Measurements from ENCODE around the gene ADGRL3. TPM values are rescaled to one million over a fixed set of nuclear protein-coding genes. Genes with fewer than 3 reads are reported as not detected.

Gene ADGRL3
- total and polyA plus RNA-seq, 9 donors, result 0.88 to 9.5 (median 2.5) TPM

GRCh38 chr4:61890321-61890720 lies 690.2 kb downstream of the ADGRL3 start:
- intact Hi-C loops (cut with DNase I), result no loop called here
- H3K36me3 ChIP-seq, result no peaks in the 10 kb centered on the region
- H3K27ac ChIP-seq, result no peak overlapping the region
- no peak for TF ChIP-seq EP300 (IDR thresholded peaks at IDR 0.05)
- TF ChIP-seq POLR2A (IDR thresholded peaks at IDR 0.05), result no peak
- TF ChIP-seq CTCF (IDR thresholded peaks at IDR 0.05), result no peak
- H3K4me3 ChIP-seq, result no peak overlapping the region
- H3K4me1 ChIP-seq (ENCODE audit: insufficient read depth), result no peaks in the 10 kb centered on the region
- WGBS, 3 donors, result 42 to 62% (median 55%) methylated on average over 3 of the region's 3 CpGs
- H3K27me3 ChIP-seq, result no peaks in the 10 kb centered on the region
- DNase-seq, result no peak
- H3K9me3 ChIP-seq, result no peaks in the 10 kb centered on the region

GRCh38 chr4:61891953-61892352 lies 691.8 kb downstream of the ADGRL3 start:
- Histone ChIP-seq H3K27me3 (no peaks in the 10 kb centered on the region), H3K27ac (no peak overlapping the region), H3K36me3 (no peaks in the 10 kb centered on the region), H3K4me3 (no peak overlapping the region), H3K9me3 (no peaks in the 10 kb centered on the region), H3K4me1 (ENCODE audit: insufficient read depth) (no peaks in the 10 kb centered on the region)
- DNase-seq, result no peak
- no peak for TF ChIP-seq POLR2A (IDR thresholded peaks at IDR 0.05)
- TF ChIP-seq EP300 (IDR thresholded peaks at IDR 0.05), result no peak
- TF ChIP-seq CTCF (IDR thresholded peaks at IDR 0.05), result no peak
- intact Hi-C loops (cut with DNase I), result no loop called here

GRCh38 chr4:61896634-61897033 lies 696.5 kb downstream of the ADGRL3 start:
- no peak for TF ChIP-seq EP300 (IDR thresholded peaks at IDR 0.05)
- no peak for TF ChIP-seq CTCF (IDR thresholded peaks at IDR 0.05)
- TF ChIP-seq POLR2A (IDR thresholded peaks at IDR 0.05), result no peak
- DNase-seq, result no peak
- Histone ChIP-seq H3K27ac (no peak overlapping the region), H3K27me3 (no peaks in the 10 kb centered on the region), H3K9me3 (no peaks in the 10 kb centered on the region), H3K4me3 (no peak overlapping the region), H3K36me3 (no peaks in the 10 kb centered on the region), H3K4me1 (ENCODE audit: insufficient read depth) (no peaks in the 10 kb centered on the region)
- 48 to 56% (median 50%) methylated on average over 2 of the region's 2 CpGs for WGBS, 3 donors
- intact Hi-C loops (cut with DNase I), result no loop called here

- no peak for DNase-seq
- WGBS, 3 donors, result 85 to 93% (median 86%) methylated on average over 4 of the region's 4 CpGs
- Histone ChIP-seq H3K36me3 (no peaks in the 10 kb centered on the region), H3K4me1 (ENCODE audit: insufficient read depth) (no peaks in the 10 kb centered on the region), H3K27ac (no peak overlapping the region), H3K4me3 (no peak overlapping the region), H3K9me3 (no peaks in the 10 kb centered on the region), H3K27me3 (no peaks in the 10 kb centered on the region)
- TF ChIP-seq EP300 (IDR thresholded peaks at IDR 0.05) (no peak), CTCF (IDR thresholded peaks at IDR 0.05) (no peak), POLR2A (IDR thresholded peaks at IDR 0.05) (no peak)
- intact Hi-C loops (cut with DNase I), result no loop called here
These were observed 708.9 kb downstream of the ADGRL3 start for GRCh38 chr4:61909031-61909430.

GRCh38 chr4:61911313-61911756 lies 711.2 kb downstream of the ADGRL3 start:
- intact Hi-C loops (cut with DNase I), result no loop called here
- Histone ChIP-seq H3K27ac (no peak overlapping the region), H3K27me3 (no peaks in the 10 kb centered on the region), H3K9me3 (no peaks in the 10 kb centered on the region), H3K4me3 (no peak overlapping the region), H3K4me1 (ENCODE audit: insufficient read depth) (no peaks in the 10 kb centered on the region), H3K36me3 (no peaks in the 10 kb centered on the region)
- TF ChIP-seq CTCF (IDR thresholded peaks at IDR 0.05) (no peak), EP300 (IDR thresholded peaks at IDR 0.05) (no peak), POLR2A (IDR thresholded peaks at IDR 0.05) (no peak)
- WGBS, 3 donors, result 48 to 65% (median 57%) methylated on average over 2 of the region's 2 CpGs
- DNase-seq, result no peak
